Stimulated activated CD4-positive, alpha-beta T cell treated with anti-CD3 and anti-CD28 coated beads, Interleukin-12 subunit alpha, Interleukin-12 subunit beta, amount 100 ng/mL, for 48 hours (primary cell): ENCODE results near the gene SERPIND1.
"Not testable (repeated sequence)": the region's sequence is repeated elsewhere in the genome, so short reads cannot be mapped to it uniquely, and the experiment has no call there.

Source experiments
- DNase-seq, 3 donors: peaks; one replicate each; pipeline ENCODE4 v3.0.0-alpha.2; 2020; ENCODE audit warnings: low read depth in 2 of 3, low spot score in 1 of 3

The SERPIND1 gene

GRCh38 chr22:20811971-20812660 lies 38.2 kb downstream of the SERPIND1 start:
- DNase-seq = no peak

- no peak for DNase-seq
Observed at GRCh38 chr22:20813056-20813455, 39.1 kb downstream of the SERPIND1 start.

GRCh38 chr22:20814221-20814808 lies 40.4 kb downstream of the SERPIND1 start:
- no peak for DNase-seq

GRCh38 chr22:20815477-20816050 lies 41.7 kb downstream of the SERPIND1 start:
- DNase-seq = no peak

GRCh38 chr22:20816559-20816958 lies 42.6 kb downstream of the SERPIND1 start:
- DNase-seq = no peak

- DNase-seq = no peak
Observed at GRCh38 chr22:20818471-20818870, 44.6 kb downstream of the SERPIND1 start.

GRCh38 chr22:20819471-20819870 lies 45.6 kb downstream of the SERPIND1 start:
- DNase-seq = no peak

GRCh38 chr22:20821717-20822239 lies 47.9 kb downstream of the SERPIND1 start:
- not testable (repeated sequence) for DNase-seq

- no peak for DNase-seq
Observed at GRCh38 chr22:20822240-20822639, 48.3 kb downstream of the SERPIND1 start.

- no peak for DNase-seq
Observed at GRCh38 chr22:20823264-20823663, 49.4 kb downstream of the SERPIND1 start.

- not testable (repeated sequence) for DNase-seq
Observed at GRCh38 chr22:20825216-20825615, 51.3 kb downstream of the SERPIND1 start.

GRCh38 chr22:20825624-20826023 lies 51.7 kb downstream of the SERPIND1 start:
- no peak for DNase-seq

- DNase-seq = not testable (repeated sequence)
Observed at GRCh38 chr22:20826373-20827152, 52.6 kb downstream of the SERPIND1 start.

GRCh38 chr22:20829491-20830134 lies 55.7 kb downstream of the SERPIND1 start:
- DNase-seq = no peak

GRCh38 chr22:20833225-20833665 lies 59.3 kb downstream of the SERPIND1 start:
- DNase-seq = no peak

GRCh38 chr22:20834206-20834605 lies 60.3 kb downstream of the SERPIND1 start:
- DNase-seq = no peak

- DNase-seq = no peak
Observed at GRCh38 chr22:20834725-20835124, 60.8 kb downstream of the SERPIND1 start.
